ENCODE results near the gene RTF1.
A peak's percentile ranks its signal among the peaks of the same experiment; 100 is the strongest.
"Not testable (repeated sequence)": the region's sequence is repeated elsewhere in the genome, so short reads cannot be mapped to it uniquely, and the experiment has no call there.

The RTF1 gene

DNA sequence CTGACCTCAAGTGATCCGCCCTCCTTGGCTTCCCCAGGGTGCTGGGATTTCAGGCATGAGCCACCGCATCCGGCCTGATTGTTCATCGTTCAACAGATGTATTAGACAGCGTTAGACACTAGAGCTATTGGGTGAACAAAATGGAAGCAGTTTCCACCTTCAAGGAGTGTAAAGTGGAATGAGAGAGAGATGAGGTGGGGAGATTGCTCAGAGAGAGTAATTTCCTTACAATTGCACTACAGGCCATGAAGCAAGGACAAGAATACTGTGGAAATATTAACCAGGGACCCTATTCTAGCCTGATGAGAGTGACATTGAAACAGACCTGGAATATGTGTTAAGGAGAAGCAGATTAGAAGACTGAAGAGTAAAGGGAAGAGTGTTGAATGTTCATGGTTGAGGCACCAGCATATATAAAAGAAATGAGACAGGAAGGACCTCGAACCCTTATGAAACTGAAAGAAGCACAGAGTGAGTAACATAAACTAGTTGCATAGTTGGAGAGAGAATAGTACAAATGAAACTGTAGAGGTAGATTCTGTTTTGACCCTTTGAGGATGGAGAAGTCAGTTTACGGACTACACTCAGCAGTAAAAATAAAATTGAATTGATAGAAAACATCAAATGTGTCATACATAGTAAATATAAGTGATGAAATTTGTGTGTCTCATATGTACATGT, 7.2 kb downstream of the RTF1 start:
- H3K27me3 Mint-ChIP-seq: no peaks in the 10 kb centered on the region
- H3K4me1 Mint-ChIP-seq: peaks cover 31% of the 10 kb centered on the region
- peak overlapping the region; percentile 2 to 94 for H3K27ac Mint-ChIP-seq
- no peaks in the 10 kb centered on the region for H3K9me3 Mint-ChIP-seq
- DNase-seq (no peak), ATAC-seq (peak; percentile 97)
- H3K4me3 Mint-ChIP-seq: peak overlapping the region; percentile 25 to 73

DNA sequence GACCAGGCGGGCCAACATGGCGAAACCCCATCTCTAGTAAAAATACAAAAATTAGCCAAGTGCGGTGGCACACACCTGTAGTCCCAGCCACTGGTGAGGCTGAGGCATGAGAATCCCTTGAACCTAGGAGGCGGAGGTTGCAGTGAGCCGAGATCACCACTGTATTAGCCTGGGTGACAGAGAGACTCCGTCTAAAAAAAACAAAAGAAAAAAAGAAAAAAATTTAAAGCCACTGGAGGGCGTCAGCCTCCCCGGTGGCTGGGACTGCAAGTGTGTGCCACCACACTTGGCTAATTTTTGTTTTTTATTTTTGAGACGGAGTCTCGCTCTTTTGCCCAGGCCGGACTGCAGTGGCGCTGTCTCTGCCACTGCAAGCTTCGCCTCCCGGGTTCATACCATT, 7.9 kb downstream of the RTF1 start:
- no peak overlapping the region for H3K27ac Mint-ChIP-seq
- DNase-seq: no peak
- H3K9me3 Mint-ChIP-seq: no peaks in the 10 kb centered on the region
- H3K4me3 Mint-ChIP-seq: peak overlapping the region; percentile 12 to 73
- peaks cover 37% of the 10 kb centered on the region for H3K4me1 Mint-ChIP-seq
- H3K27me3 Mint-ChIP-seq: no peaks in the 10 kb centered on the region
- ATAC-seq: no peak

DNA sequence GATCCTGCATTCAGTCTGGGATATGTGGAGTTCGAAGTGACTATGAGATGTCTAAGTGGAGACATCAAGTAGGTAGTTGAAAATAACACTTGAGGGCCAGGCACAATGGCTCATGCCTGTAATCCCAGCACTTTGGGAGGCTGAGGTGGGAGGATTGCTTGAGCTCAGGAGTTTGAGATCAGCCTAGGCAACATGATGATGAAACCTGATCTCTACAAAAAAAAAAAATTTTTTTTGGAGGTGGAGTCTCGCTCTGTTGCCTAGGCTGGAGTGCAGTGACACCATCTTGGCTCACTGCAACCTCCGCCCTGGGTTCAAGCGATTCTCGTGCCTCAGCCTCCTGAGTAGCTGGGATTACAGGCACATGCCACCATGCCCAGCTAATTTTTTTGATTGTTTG, 9.0 kb downstream of the RTF1 start:
- DNase-seq, H3K27me3 Mint-ChIP-seq, H3K27ac Mint-ChIP-seq, H3K4me3 Mint-ChIP-seq, H3K9me3 Mint-ChIP-seq, ATAC-seq: not testable (repeated sequence)
- H3K4me1 Mint-ChIP-seq: peaks cover 32% of the 10 kb centered on the region

DNA sequence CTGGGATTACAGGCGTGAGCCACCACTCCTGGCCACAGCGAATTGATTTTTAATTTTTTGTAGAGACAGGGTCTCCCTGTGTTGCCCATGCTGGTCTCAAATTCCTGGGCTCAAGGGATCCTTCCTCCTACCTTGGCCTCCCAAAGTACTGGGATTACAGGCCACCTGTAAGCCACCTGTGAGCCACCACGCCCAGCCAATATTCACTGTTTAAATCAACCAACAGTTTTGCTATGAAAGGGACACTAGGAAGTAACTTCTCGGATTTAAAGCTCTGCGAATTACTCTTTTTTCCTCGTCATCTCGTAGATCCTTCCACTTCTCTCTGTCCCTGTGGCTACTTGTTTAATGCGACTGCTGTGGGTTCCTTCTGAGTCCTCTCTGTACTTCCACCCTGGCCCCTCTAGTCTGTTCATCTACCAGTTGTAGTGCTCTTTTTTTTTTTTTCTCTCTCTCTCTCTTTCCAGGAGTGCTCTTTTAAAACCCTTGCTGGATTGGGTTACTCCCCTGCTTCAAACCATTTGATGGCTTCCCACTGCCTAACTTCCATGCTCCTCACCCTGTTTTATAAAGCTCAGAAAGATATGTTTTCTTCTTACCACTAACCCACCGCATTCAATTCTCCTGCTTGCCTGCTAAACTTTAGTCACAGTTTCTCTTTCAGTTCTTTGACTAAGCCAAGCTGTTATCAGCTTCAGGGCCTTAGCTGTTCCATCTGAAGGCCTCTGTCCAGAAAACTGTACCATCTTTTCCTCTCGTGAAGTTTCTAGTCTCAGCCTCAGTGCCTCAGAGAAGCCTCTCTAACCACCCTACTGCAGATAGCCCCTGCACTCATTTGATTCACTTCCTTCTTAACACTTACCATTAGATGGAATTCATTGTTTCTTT, 12.4 kb downstream of the RTF1 start:
- ATAC-seq: peak; percentile 94
- peak overlapping the region; percentile 61 to 65 for H3K4me3 Mint-ChIP-seq
- DNase-seq: peak; percentile 9 to 26
- no peaks in the 10 kb centered on the region for H3K9me3 Mint-ChIP-seq
- peaks cover 25% of the 10 kb centered on the region for H3K4me1 Mint-ChIP-seq
- no peaks in the 10 kb centered on the region for H3K27me3 Mint-ChIP-seq
- H3K27ac Mint-ChIP-seq: peak overlapping the region; percentile 4 to 88

DNA sequence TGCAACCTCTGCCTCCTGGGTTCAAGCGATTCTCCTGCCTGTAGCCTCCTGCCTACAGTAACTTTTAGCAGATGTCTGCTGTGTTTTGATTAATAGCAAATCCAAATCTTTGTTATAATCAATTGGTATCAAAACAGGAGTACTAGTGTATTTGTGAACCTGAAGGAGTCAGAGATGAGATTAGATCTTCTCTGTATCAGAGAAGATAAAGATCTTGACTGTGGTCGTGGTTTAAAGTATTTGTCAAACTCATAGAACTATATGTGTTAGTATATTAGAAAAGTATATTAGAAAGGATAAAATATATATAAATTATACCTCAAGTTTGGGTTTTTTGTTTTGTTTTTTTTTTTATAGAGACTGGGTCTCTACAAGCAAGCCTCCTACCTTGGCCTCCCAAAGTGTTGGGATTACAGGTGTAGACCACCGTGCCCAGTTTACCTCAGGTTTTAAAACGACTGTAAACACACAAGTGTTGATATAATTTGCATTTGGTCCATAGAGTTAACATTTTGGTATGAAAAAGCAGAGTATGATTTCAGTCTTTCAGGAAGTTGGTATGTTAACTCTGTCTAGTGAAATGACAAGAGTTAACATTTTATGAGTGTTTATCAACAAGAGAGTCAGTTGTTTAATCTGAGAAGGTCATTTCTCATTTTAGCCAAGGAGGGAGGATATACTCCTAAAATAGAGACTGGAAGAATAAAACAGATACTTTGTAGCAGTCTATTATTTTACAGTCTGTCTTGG, 18.3 kb downstream of the RTF1 start:
- no peaks in the 10 kb centered on the region for H3K9me3 Mint-ChIP-seq
- H3K4me3 Mint-ChIP-seq: no peak overlapping the region
- DNase-seq (no peak), ATAC-seq (no peak)
- H3K4me1 Mint-ChIP-seq: no peaks in the 10 kb centered on the region
- no peaks in the 10 kb centered on the region for H3K27me3 Mint-ChIP-seq
- H3K27ac Mint-ChIP-seq: peak overlapping the region in 1 of 2 donors; percentile 33

DNA sequence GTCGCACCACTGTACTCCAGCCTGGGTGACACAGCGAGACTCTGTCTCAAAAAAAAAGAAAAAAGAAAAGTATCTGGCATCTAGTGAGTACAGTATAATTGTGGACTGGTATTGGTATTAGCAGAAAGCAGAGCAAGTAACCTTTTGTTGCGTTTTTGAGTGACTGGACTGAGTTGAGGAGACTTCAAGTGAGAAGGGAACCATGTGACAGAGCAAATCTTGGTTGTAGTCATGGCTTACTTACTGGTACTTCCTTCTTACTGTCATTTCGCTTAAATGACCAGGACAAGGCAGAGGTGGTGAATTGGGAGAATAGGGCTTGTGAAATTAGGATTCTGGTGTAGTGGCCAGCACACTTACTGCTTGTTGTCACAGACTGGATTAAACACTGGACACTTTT, 20.6 kb downstream of the RTF1 start:
- H3K27ac Mint-ChIP-seq: peak overlapping the region in 1 of 2 donors; percentile 68
- no peak for ATAC-seq

DNA sequence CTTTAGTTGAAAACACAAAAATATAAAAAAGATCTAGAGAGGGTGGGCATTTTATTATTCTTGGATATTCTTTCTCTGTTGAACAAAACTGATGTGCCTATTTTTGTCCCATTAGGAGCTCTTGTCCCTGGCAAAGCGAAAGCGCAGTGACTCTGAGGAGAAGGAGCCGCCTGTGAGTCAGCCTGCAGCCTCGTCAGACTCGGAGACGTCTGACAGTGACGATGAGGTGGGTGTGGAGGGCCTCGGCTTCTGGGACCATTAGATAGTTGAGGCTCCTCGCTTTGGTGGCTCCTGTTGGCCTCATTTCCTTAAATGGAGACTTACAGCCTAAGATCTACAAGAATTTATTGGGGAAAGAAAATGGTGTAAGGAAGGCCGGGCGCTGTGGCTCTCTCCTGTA, 21.3 kb downstream of the RTF1 start:
- DNase-seq (no peak), ATAC-seq (no peak)
- Mint-ChIP-seq H3K4me3 (no peak overlapping the region), H3K4me1 (no peaks in the 10 kb centered on the region), H3K27ac (peak overlapping the region in 1 of 2 donors; percentile 48), H3K27me3 (no peaks in the 10 kb centered on the region), H3K9me3 (no peaks in the 10 kb centered on the region)

More for the DNA sequence above, 20.6 kb downstream of the RTF1 start:
- Mint-ChIP-seq H3K4me1 (no peaks in the 10 kb centered on the region), H3K27me3 (no peaks in the 10 kb centered on the region), H3K4me3 (no peak overlapping the region), H3K9me3 (no peaks in the 10 kb centered on the region)
- no peak for DNase-seq

DNA sequence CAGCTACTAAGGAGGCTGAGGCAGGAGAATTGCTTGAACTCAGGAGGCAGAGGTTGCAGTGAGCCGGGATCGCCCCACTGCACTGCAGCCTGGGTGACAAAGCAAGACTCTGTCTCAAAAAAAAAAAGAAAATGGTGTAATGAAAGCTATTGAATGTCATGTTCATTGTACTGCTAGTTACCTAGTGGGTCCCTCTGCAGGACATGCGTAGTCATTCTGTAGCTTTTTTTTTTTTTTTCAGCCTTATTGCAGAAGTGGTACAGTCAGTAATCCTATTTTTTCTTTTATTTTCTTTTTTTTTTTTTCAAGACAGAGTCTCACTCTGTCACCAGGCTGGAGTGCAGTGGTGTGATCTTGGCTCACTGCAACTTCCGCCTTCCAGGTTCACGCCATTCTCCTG, 21.9 kb downstream of the RTF1 start:
- not testable (repeated sequence) for DNase-seq, H3K4me3 Mint-ChIP-seq, H3K9me3 Mint-ChIP-seq, H3K27ac Mint-ChIP-seq, ATAC-seq, H3K27me3 Mint-ChIP-seq, H3K4me1 Mint-ChIP-seq

DNA sequence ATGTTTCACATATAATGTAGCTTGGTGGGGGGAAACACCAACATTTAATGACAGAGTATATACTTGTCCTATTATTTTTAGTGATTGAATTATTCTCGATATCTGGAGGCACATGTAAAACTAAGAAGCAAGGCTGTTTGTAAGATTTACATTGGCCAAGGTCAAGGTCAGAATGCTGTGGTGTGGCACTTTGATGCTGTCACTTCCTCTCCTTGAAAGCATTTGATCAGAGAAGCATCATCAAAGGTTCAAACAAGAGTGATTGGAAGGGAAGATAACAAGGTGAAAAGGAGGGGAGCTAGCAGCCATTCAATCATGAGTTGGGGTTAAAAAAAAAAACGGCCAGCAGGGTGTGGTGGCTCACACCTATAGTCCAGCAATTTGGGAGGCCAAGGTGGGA, 26.4 kb downstream of the RTF1 start:
- no peak for DNase-seq
- H3K4me1 Mint-ChIP-seq: no peaks in the 10 kb centered on the region
- H3K4me3 Mint-ChIP-seq: no peak overlapping the region
- no peak overlapping the region for H3K27ac Mint-ChIP-seq
- H3K9me3 Mint-ChIP-seq: no peaks in the 10 kb centered on the region
- H3K27me3 Mint-ChIP-seq: no peaks in the 10 kb centered on the region
- ATAC-seq: no peak

DNA sequence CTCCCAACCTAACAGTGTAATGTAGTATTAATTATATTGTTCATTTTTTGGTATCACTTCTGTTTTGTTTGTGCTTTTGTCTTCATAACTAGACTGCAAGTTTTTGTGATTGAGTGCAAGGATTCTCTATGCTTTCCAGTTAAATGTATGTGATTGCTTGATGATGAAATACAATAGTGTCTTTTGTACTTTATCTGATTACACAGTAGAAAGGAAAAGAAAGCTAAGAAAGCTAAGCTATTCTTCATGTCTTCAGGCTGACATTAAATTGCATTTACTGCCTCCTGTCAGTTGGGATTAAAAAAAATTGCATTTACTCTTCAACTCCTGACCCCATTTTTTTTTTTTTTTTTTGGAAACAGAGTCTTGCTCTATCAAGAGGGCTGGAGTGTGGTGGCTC, 28.5 kb downstream of the RTF1 start:
- no peak for DNase-seq
- Mint-ChIP-seq H3K4me1 (no peaks in the 10 kb centered on the region), H3K27ac (no peak overlapping the region), H3K9me3 (no peaks in the 10 kb centered on the region), H3K4me3 (no peak overlapping the region), H3K27me3 (no peaks in the 10 kb centered on the region)
- no peak for ATAC-seq

DNA sequence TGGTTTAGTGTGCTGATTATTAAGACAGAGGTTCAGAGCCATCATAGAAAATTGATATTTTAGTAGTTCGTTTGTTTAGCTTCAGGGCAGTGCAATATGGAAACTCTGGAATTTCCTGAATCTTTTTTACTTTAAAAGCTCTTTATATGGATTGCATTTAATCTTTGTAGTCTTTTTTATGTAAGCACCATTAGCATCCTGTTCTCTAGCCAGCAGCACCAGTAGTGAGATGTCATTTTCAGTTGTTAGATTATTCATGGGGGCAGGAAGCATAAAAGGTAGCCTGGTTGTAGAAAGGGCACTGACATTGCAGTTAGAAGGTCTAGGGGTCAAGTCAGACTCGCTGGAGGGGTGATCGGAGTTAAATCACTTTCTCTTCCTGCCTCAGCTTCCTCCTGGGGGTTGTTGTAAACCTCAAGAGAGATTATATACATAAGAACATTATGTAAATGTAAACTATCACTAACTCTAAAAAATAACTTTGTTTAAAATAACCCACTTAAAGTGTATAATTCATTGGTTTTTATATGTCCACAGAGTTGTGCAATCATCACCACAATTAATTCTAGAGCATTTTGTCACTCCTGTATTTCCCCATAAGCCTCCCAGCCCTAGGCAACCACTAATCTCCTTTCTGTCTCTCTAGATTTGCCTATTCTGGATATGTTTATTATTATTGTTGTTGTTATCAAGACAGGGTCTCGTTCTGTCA, 45.3 kb downstream of the RTF1 start:
- no peak overlapping the region for H3K27ac Mint-ChIP-seq
- ATAC-seq: no peak
- H3K27me3 Mint-ChIP-seq: no peaks in the 10 kb centered on the region

DNA sequence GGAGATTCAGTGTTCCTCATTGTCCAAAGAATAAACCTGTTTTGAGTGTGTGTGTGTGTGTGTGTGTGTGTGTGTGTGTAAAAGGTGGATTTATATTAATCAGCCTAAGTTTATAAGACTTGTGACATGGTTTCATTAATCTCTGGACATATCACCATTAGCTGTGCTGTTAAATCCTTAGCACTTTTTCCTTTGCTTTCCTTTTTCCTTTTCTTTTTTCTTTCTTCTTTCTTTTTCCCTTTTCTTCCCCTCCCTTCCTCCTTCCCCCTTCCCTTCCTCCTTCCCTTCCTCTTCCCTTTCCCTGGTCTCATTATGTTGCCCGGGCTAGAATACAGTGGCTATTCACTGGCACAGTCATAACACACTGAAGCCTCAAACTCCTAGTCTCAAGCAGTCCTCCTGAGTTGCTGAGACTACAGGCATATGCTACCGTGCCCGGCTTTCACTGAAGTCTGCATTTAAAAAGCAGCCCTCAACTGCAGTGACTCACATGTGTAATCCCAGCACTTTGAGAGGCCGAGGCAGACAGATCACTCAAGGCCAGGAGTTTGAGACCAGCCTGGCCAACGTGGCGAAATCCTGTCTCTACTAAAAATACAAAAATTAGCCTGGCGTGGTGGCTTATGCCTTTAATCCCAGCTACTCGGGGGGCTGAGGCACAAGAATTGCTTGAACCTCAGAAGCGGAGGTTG, 48.1 kb downstream of the RTF1 start:
- ATAC-seq (no peak), DNase-seq (no peak)
- H3K4me1 Mint-ChIP-seq: peaks cover 5% of the 10 kb centered on the region
- H3K27me3 Mint-ChIP-seq: no peaks in the 10 kb centered on the region
- no peak overlapping the region for H3K4me3 Mint-ChIP-seq
- H3K9me3 Mint-ChIP-seq: no peaks in the 10 kb centered on the region
- no peak overlapping the region for H3K27ac Mint-ChIP-seq

More for the DNA sequence above, 45.3 kb downstream of the RTF1 start:
- Mint-ChIP-seq H3K4me3 (no peak overlapping the region), H3K4me1 (peaks cover 5% of the 10 kb centered on the region), H3K9me3 (no peaks in the 10 kb centered on the region)
- DNase-seq: no peak

DNA sequence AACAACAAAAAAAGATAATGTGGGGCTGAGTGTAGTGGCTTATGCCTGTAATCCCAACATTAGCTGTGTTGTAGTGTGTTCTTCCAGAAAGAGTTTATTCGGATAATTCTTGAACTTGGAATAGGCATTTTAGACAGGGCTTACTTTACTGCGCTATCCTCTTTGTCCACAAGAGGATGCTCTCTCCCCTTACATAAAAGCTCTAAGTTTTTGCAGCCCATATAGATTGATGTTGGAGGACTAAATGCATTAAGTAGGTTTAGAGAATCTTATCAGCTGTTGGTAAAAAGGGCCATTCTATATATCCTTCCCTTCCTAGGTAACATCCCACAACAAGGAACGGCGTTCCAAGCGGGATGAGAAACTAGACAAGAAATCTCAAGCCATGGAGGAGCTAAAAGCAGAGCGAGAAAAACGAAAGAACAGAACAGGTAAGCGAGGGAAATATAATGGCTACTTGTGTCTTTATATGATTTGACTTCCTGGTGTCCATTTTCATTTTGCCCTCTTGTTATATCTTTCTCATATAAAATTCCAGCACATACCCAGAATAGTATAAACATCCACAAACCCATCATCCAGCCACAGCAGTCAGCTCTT, 49.0 kb downstream of the RTF1 start:
- H3K27me3 Mint-ChIP-seq: no peaks in the 10 kb centered on the region
- H3K9me3 Mint-ChIP-seq: no peaks in the 10 kb centered on the region
- no peak overlapping the region for H3K4me3 Mint-ChIP-seq
- peaks cover 5% of the 10 kb centered on the region for H3K4me1 Mint-ChIP-seq
- peak in 1 of 2 donors; percentile 40 for DNase-seq
- peak; percentile 64 for ATAC-seq
- peak overlapping the region in 1 of 2 donors; percentile 41 for H3K27ac Mint-ChIP-seq

DNA sequence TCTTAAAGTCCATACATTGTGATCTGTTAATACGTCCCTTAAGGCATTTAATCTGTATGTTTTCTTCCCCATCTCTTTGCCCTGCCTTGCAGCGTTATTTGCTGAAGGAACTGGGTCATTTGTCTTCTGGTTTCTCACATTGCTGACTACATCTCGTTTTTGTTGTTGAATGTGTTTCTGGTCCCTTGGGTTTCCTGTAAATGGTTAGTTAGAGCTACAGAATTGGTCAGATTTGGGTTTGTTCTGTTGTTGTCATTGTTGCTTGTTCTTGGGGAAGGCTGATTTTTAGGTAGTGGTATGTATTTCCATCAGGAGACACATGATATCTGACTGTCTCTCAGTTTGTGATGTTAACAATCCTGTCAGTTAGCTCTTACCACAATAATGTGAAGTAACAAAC, 49.8 kb downstream of the RTF1 start:
- ATAC-seq: no peak
- Mint-ChIP-seq H3K27me3 (no peaks in the 10 kb centered on the region), H3K4me1 (peaks cover 5% of the 10 kb centered on the region), H3K9me3 (no peaks in the 10 kb centered on the region), H3K27ac (no peak overlapping the region), H3K4me3 (no peak overlapping the region)
- no peak for DNase-seq

Measured in stimulated activated naive CD8-positive, alpha-beta T cell treated with anti-CD3 and anti-CD28 coated beads, Interleukin-15, amount 100 ng/mL, for 72 hours (primary cell).